Gastroesophageal sphincter (tissue), 4 donors: Measurements from ENCODE around the gene TK1. TPM values are rescaled to one million over a fixed set of nuclear protein-coding genes. Genes with fewer than 3 reads are reported as not detected.
A peak's percentile ranks its signal among the peaks of the same experiment; 100 is the strongest.
"Not testable (repeated sequence)": the region's sequence is repeated elsewhere in the genome, so short reads cannot be mapped to it uniquely, and the experiment has no call there.

Source experiments
- ATAC-seq: fragments of 150-250 bp; one replicate; pipeline ENCODE4 v1.9.1; 2016; ENCODE audit warnings: mild to moderate bottlenecking, moderate library complexity
- H3K27ac ChIP-seq, 4 donors: fragments of 200-600 bp; sonication (generic) in 3 of 4; 1 replicate in 3 of 4; 2 replicates in 1 of 4; pipeline ENCODE4 v1.5.1; 2016 to 2019
- H3K27me3 ChIP-seq: fragments of 200-600 bp; sonication (generic); one replicate; pipeline ENCODE4 v1.5.1; 2019
- H3K36me3 ChIP-seq, 2 donors: fragments of 200-600 bp; sonication (generic); one replicate each; pipeline ENCODE4 v1.5.1; 2019; ENCODE audit warnings: control low read depth in 1 of 2
- H3K4me1 ChIP-seq, 3 donors: fragments of 200-600 bp; sonication (generic); 1 replicate in 2 of 3; 2 replicates in 1 of 3; pipeline ENCODE4 v1.5.1; 2016 to 2019; ENCODE audit warnings: control low read depth in 2 of 3
- H3K4me3 ChIP-seq, 2 donors: fragments of 200-600 bp; sonication (generic); one replicate each; pipeline ENCODE4 v1.5.1; 2019; ENCODE audit warnings: mild to moderate bottlenecking in 1 of 2, moderate library complexity in 1 of 2
- H3K9me3 ChIP-seq, 3 donors: fragments of 200-600 bp; sonication (generic); one replicate each; pipeline ENCODE4 v1.5.1; 2017 to 2019; ENCODE audit warnings: control low read depth in 2 of 3
- EP300 ChIP-seq: sonication (generic); formaldehyde crosslinking; IDR thresholded peaks from one replicate; pipeline ENCODE4 v1.6.1; 2017; ENCODE audit warnings: antibody characterized with exemption, mild to moderate bottlenecking
- POLR2A ChIP-seq, 2 donors: fragments of 450-650 bp; IDR thresholded peaks; one replicate each; pipeline ENCODE4 v1.6.1; 2017; ENCODE audit warnings: antibody characterized with exemption in 2 of 2, mild to moderate bottlenecking in 2 of 2, moderate library complexity in 1 of 2
- POLR2AphosphoS5 ChIP-seq: sonication (generic); formaldehyde crosslinking; IDR thresholded peaks from one replicate; pipeline ENCODE4 v1.6.1; 2017; ENCODE audit warnings: antibody characterized with exemption
- WGBS, 2 donors: methylation state at CpG; one replicate each; pipeline ENCODE4 v1.1.5; 2018; ENCODE audit warnings: low coverage in 1 of 2; 5-methylcytosine and 5-hydroxymethylcytosine counted together
- total RNA-seq, 4 donors: library from RNA; depleted of rRNA; stranded (reverse); fragments of >200 nt; gene quantifications; one replicate each; pipeline ENCODE4 v1.1.0, GENCODE V29; 2016
- TF ChIP-seq, protein P1 (sequence below), 4 experiments: fragments of 200-600 bp in 2 of 4; fragments of 450-650 bp in 2 of 4; sonication (generic) in 1 of 4; IDR thresholded peaks; one replicate each; pipeline ENCODE4 v1.5.1; 2017 to 2019; ENCODE audit warnings: antibody characterized with exemption in 4 of 4, mild to moderate bottlenecking in 2 of 4, moderate library complexity in 2 of 4

Gene TK1
- 10 to 100 TPM in 2 of 4 donors, 1 to 10 TPM in 2; 3.4 to 24.8 (median 12.1) TPM for total RNA-seq

- WGBS, 2 donors: 0 to 13% methylated on average over 9 to 14 of the region's 57 CpGs
- ATAC-seq: peak; percentile 98
- Histone ChIP-seq H3K27me3 (no peaks in the 10 kb centered on the region), H3K36me3 (peaks cover 0 to 14% of the 10 kb centered on the region in 2 donors), H3K9me3 (no peaks in the 10 kb centered on the region), H3K4me1 (peaks cover 5 to 70% (median 20%) of the 10 kb centered on the region in 3 donors), H3K27ac (peak within 1 kb of the TSS; percentile 40 to 84 (median 77)), H3K4me3 (peak within 1 kb of the TSS; percentile 14 to 55)
- TF ChIP-seq POLR2A (IDR thresholded peaks at IDR 0.05): no peak
- TF ChIP-seq, protein P1, sequence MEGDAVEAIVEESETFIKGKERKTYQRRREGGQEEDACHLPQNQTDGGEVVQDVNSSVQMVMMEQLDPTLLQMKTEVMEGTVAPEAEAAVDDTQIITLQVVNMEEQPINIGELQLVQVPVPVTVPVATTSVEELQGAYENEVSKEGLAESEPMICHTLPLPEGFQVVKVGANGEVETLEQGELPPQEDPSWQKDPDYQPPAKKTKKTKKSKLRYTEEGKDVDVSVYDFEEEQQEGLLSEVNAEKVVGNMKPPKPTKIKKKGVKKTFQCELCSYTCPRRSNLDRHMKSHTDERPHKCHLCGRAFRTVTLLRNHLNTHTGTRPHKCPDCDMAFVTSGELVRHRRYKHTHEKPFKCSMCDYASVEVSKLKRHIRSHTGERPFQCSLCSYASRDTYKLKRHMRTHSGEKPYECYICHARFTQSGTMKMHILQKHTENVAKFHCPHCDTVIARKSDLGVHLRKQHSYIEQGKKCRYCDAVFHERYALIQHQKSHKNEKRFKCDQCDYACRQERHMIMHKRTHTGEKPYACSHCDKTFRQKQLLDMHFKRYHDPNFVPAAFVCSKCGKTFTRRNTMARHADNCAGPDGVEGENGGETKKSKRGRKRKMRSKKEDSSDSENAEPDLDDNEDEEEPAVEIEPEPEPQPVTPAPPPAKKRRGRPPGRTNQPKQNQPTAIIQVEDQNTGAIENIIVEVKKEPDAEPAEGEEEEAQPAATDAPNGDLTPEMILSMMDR (IDR thresholded peaks at IDR 0.05): peak in 3 of 4 experiments; percentile 88 to 94 (median 91)
- peak; percentile 69 for TF ChIP-seq POLR2AphosphoS5
- no peak for TF ChIP-seq EP300
Observed at GRCh38 chr17:78186692-78187595, at the start of gene TK1, which contains the start of gene AFMID. TK1 (minus strand) TSS chr17:78187052; CDS start chr17:78186994, 58 bp downstream. AFMID (plus strand) TSS chr17:78187362; CDS start chr17:78187371, 9 bp downstream.

DNA sequence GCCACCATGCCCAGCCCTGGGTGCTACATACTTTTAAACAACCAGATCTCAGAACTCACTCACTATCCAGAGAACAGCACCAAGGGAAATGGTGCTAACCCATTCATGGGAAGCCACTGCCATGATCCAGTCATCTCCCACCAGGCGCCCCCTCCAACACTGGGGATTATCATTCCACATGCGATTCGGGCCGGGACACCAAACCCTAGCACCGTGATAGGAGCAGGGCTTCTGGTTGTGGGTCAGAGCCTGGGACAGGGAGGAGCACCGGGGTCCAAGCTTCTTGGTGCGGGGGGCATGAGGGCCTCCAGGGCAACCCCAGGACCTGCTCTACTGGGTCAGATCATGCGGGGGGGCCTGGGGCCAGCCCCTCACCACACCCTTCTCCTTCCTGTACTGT, 49.0 kb upstream of the TK1 start:
- Histone ChIP-seq H3K4me3 (no peak overlapping the region), H3K4me1 (peaks cover 0 to 12% (median 0%) of the 10 kb centered on the region in 3 donors), H3K36me3 (no peaks in the 10 kb centered on the region), H3K27me3 (peaks cover 35% of the 10 kb centered on the region), H3K27ac (no peak overlapping the region), H3K9me3 (no peaks in the 10 kb centered on the region)
- TF ChIP-seq POLR2AphosphoS5 (no peak), EP300 (no peak), POLR2A (IDR thresholded peaks at IDR 0.05) (no peak)
- TF ChIP-seq, protein P1 (IDR thresholded peaks at IDR 0.05): no peak
- 93% methylated on average over 6 of the region's 8 CpGs; no CpG with 5 or more reads in 1 of the 2 donors for WGBS, 2 donors
- no peak for ATAC-seq

DNA sequence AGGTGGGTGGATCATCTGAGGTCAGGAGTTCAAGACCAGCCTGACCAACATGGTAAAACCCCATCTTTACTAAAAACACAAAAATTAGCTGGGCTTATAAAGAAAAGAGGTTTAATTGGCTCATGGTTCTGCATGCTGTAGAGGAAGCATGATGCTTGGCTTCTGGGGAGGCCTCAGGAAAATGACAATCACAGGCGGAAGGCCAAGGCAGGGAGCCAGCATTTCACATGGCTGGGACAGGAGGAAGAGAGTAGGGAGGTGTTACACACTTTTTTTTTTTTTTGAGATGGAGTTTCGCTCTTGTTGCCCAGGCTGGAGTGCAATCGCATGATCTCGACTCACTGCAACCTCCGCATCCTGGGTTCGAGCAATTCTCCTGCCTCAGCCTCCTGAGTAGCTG, 48.2 kb upstream of the TK1 start:
- Histone ChIP-seq H3K4me1 (peaks cover 0 to 12% (median 0%) of the 10 kb centered on the region in 3 donors), H3K27ac (peak overlapping the region in 1 of 4 donors; percentile 7), H3K27me3 (peaks cover 44% of the 10 kb centered on the region)
- not testable (repeated sequence) for H3K9me3 ChIP-seq, H3K36me3 ChIP-seq, H3K4me3 ChIP-seq, ATAC-seq
- 78% methylated on average over 6 of the region's 6 CpGs; no CpG with 5 or more reads in 1 of the 2 donors for WGBS, 2 donors

- no peak for ATAC-seq
- Histone ChIP-seq H3K4me3 (no peak overlapping the region), H3K9me3 (no peaks in the 10 kb centered on the region), H3K36me3 (no peaks in the 10 kb centered on the region), H3K27me3 (peaks cover 50% of the 10 kb centered on the region), H3K27ac (peak overlapping the region in 1 of 4 donors; percentile 7), H3K4me1 (peaks cover 0 to 12% (median 0%) of the 10 kb centered on the region in 3 donors)
- 52% methylated on average over 2 of the region's 17 CpGs; no CpG with 5 or more reads in 1 of the 2 donors for WGBS, 2 donors
- TF ChIP-seq EP300: no peak
- TF ChIP-seq POLR2AphosphoS5: no peak
- no peak for TF ChIP-seq POLR2A (IDR thresholded peaks at IDR 0.05)
- TF ChIP-seq, protein P1 (IDR thresholded peaks at IDR 0.05): no peak
Observed at GRCh38 chr17:78234261-78234865, 47.5 kb upstream of the TK1 start.

- WGBS, 2 donors: 92 to 95% methylated on average over 4 to 7 of the region's 10 CpGs
- H3K27ac ChIP-seq: no peak overlapping the region
- no peaks in the 10 kb centered on the region for H3K36me3 ChIP-seq
- no peak overlapping the region for H3K4me3 ChIP-seq
- TF ChIP-seq POLR2AphosphoS5 (no peak), EP300 (no peak), POLR2A (IDR thresholded peaks at IDR 0.05) (no peak)
- TF ChIP-seq, protein P1 (IDR thresholded peaks at IDR 0.05): no peak
- H3K9me3 ChIP-seq: no peaks in the 10 kb centered on the region
- H3K27me3 ChIP-seq: peaks cover 50% of the 10 kb centered on the region
- no peak for ATAC-seq
- peaks cover 0 to 12% (median 0%) of the 10 kb centered on the region in 3 donors for H3K4me1 ChIP-seq
Observed at GRCh38 chr17:78233678-78234077, 46.8 kb upstream of the TK1 start.
